ENCODE data around the gene LEP. TPM values are rescaled to one million over a fixed set of nuclear protein-coding genes. Genes with fewer than 3 reads are reported as not detected.

The LEP gene
- total RNA-seq, 1 donor from 2014 or later: not detected

Other genes starting within 250 kb of the LEP start
- gene LRRC4, start 209.8 kb upstream of the LEP start, total RNA-seq: 2.8 TPM
- 13.5 TPM for gene RBM28, start 102.6 kb downstream of the LEP start, total RNA-seq
- gene PRRT4, start 120.4 kb downstream of the LEP start, total RNA-seq: not detected
- gene IMPDH1, start 168.7 kb downstream of the LEP start, total RNA-seq: 3.5 TPM
- 3.8 TPM for gene HILPDA, start 214.6 kb downstream of the LEP start, total RNA-seq
- 13.9 TPM for gene METTL2B, start 235.5 kb downstream of the LEP start, total RNA-seq